Vagina (tissue), 2 donors: ENCODE results near the gene CFAP20. TPM values are rescaled to one million over a fixed set of nuclear protein-coding genes. Genes with fewer than 3 reads are reported as not detected.

ENCODE experiments used
- DNase-seq, 2 donors: peaks; one replicate each; pipeline ENCODE4 v3.0.0-alpha.2; 2017; ENCODE audit errors: extremely low spot score in 2 of 2
- H3K27ac ChIP-seq: fragments of 200-600 bp; sonication (generic); one replicate; pipeline ENCODE4 v1.5.1; 2019
- H3K27me3 ChIP-seq: fragments of 200-600 bp; sonication (generic); one replicate; pipeline ENCODE4 v1.5.1; 2019
- H3K36me3 ChIP-seq, 2 donors: fragments of 200-600 bp; sonication (generic); one replicate each; pipeline ENCODE4 v1.5.1; 2017 to 2019
- H3K4me1 ChIP-seq: fragments of 200-600 bp; sonication (generic); one replicate; pipeline ENCODE4 v1.5.1; 2019
- H3K4me3 ChIP-seq, 2 donors: fragments of 200-600 bp; sonication (generic); 1 replicate in 1 of 2; 2 replicates in 1 of 2; pipeline ENCODE4 v1.5.1; 2016 to 2019
- H3K9me3 ChIP-seq: fragments of 200-600 bp; sonication (generic); one replicate; pipeline ENCODE4 v1.5.1; 2019
- CTCF ChIP-seq, 3 experiments: fragments of 450-650 bp in 2 of 3; fragments of 200-600 bp in 1 of 3; sonication (generic) in 1 of 3; IDR thresholded peaks; one replicate each; pipeline ENCODE4 v1.5.1; 2017 to 2019; ENCODE audit warnings: antibody characterized with exemption in 3 of 3, mild to moderate bottlenecking in 2 of 3, moderate library complexity in 2 of 3
- POLR2A ChIP-seq, 2 donors: fragments of 450-650 bp; IDR thresholded peaks; one replicate each; pipeline ENCODE4 v1.6.1; 2017; ENCODE audit warnings: antibody characterized with exemption in 2 of 2, mild to moderate bottlenecking in 2 of 2, moderate library complexity in 2 of 2
- POLR2AphosphoS5 ChIP-seq, 2 donors: sonication (generic); formaldehyde crosslinking; IDR thresholded peaks; one replicate each; pipeline ENCODE4 v1.9.0; 2017; ENCODE audit warnings: antibody characterized with exemption in 2 of 2, mild to moderate bottlenecking in 2 of 2, low read depth in 1 of 2; ENCODE audit not compliant: insufficient read depth in 1 of 2
- intact Hi-C: fragments of 100-400 bp; cut with DNase I; formaldehyde crosslinking; loops from one replicate; pipeline ENCODE4 v1.15.1; 2023
- total RNA-seq: library from RNA; depleted of rRNA; stranded (reverse); fragments of >200 nt; gene quantifications from one replicate; pipeline ENCODE4 v1.2.3, GENCODE V29; 2016

Gene CFAP20
- total RNA-seq, 1 donor from 2014 or later = 72.7 TPM

DNA sequence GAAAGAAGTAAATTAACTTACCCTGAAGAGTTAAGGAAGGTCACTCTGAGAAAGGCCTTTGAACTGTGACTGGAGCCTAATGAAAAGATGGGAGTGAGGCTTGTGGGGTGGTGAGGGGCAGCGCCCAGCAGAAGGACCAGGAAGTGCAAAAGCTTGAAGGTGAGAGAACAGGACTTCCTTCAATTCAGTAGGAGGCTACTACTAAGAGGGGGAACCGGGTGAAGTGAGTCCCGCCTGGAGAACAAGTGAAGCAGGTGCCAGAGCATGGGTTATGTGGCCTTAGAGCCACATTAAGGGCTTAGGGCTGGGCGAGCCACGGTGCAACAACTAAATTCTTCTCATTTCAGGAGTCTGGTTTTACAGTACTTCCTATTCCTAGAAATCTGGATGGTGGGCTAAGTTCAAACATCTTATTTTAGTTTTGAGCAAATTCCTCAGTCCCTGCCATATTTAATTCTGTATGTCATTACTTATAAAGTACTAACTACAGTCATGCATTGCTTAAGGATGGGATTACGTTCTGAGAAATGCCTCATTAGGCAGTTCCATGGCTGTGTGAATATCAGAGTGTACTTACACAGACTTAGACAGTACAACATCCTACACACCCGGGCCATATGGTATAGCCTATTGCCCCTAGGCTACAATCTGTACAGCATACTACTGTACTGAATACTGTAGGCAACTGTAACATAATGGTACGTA is 5.1 kb downstream of the CFAP20 start:
- Histone ChIP-seq H3K9me3 (no peaks in the 10 kb centered on the region), H3K36me3 (no peaks in the 10 kb centered on the region), H3K27me3 (no peaks in the 10 kb centered on the region), H3K27ac (no peak overlapping the region), H3K4me3 (no peak overlapping the region), H3K4me1 (peaks cover 86% of the 10 kb centered on the region)
- TF ChIP-seq CTCF (IDR thresholded peaks at IDR 0.05) (no peak), POLR2AphosphoS5 (IDR thresholded peaks at IDR 0.05; ENCODE audit: insufficient read depth in 1 of 2, low read depth in 1 of 2) (no peak), POLR2A (IDR thresholded peaks at IDR 0.05) (no peak)
- intact Hi-C loops = loop anchor here (5.0 to 10.0 kb wide), 2 partner anchors 102 to 389 kb away; partner anchors contain the start of gene KATNB1
- DNase-seq = no peak

DNA sequence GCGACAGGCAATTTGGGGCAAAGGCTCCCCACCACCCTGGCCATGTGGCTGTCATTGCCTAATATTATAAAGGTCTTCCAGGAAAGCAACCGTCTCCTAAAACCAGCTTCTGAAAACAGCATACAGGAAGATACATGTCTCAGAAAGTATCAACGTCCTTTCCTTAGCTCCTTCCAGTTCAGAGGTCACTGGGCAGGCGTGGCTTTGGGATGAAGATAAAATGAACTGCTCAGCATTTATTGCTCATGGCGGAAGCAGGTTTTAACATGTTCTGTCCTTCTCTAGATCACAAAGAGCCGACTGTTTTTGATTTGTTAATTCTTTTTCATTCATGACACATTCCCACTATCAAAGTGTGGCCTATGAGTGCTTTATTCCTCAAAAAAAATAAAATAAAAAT is 8.0 kb downstream of the CFAP20 start:
- DNase-seq = no peak
- H3K4me1 ChIP-seq = peaks cover 70% of the 10 kb centered on the region
- intact Hi-C loops = loop anchor here (5.0 to 10.0 kb wide), 2 partner anchors 99 to 386 kb away; partner anchors contain the start of gene KATNB1
- H3K9me3 ChIP-seq = no peaks in the 10 kb centered on the region
- H3K27ac ChIP-seq = peak overlapping the region; percentile 34
- no peak for TF ChIP-seq POLR2AphosphoS5 (IDR thresholded peaks at IDR 0.05; ENCODE audit: insufficient read depth in 1 of 2, low read depth in 1 of 2)
- TF ChIP-seq POLR2A (IDR thresholded peaks at IDR 0.05) = no peak
- TF ChIP-seq CTCF (IDR thresholded peaks at IDR 0.05) = no peak
- H3K4me3 ChIP-seq = no peak overlapping the region
- H3K36me3 ChIP-seq = peaks cover 0 to 7% of the 10 kb centered on the region in 2 donors
- no peaks in the 10 kb centered on the region for H3K27me3 ChIP-seq

DNA sequence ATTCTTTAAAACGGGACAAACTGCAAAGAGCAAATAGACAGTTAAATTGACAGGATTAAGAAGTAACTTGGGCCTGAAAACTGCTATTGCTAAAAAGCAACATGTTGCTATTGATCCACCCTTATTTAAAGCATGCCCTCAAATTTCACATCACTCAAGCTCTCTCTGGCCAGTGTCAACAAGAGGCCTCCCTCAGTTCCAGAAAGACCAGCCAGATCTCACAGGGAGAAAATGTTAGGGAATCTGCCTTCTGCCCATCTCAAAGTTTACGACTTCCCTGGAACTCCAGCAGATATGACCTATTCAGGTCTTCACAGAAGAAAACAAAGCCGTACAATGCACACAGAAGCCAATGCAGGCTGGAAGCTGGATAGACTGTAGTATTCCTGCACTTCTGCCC is 8.9 kb downstream of the CFAP20 start:
- Histone ChIP-seq H3K4me3 (no peak overlapping the region), H3K27me3 (no peaks in the 10 kb centered on the region), H3K4me1 (peaks cover 63% of the 10 kb centered on the region), H3K27ac (no peak overlapping the region), H3K9me3 (no peaks in the 10 kb centered on the region), H3K36me3 (peaks cover 3 to 16% of the 10 kb centered on the region in 2 donors)
- intact Hi-C loops = loop anchor here (5.0 to 10.0 kb wide), 2 partner anchors 98 to 385 kb away; partner anchors contain the start of gene KATNB1
- DNase-seq = no peak
- no peak for TF ChIP-seq POLR2AphosphoS5 (IDR thresholded peaks at IDR 0.05; ENCODE audit: insufficient read depth in 1 of 2, low read depth in 1 of 2)

DNA sequence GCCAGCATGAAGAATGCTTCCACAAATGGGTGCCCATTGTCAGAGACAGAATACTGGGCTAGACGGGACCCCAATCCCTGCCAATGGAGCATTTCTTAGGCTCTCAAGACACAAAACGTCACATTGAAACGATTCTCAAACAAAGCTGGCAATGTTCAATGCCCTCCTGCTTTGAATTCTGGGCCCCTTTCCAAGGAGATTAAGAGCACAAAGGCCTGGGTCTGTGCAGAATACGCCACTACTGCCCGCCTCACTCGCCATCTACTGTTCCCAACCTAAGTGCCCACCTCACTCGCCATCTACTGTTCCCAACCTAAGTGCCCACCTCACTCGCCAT is 9.7 kb downstream of the CFAP20 start:
- Histone ChIP-seq H3K27me3 (no peaks in the 10 kb centered on the region), H3K36me3 (peaks cover 3 to 24% of the 10 kb centered on the region in 2 donors), H3K9me3 (no peaks in the 10 kb centered on the region), H3K4me3 (no peak overlapping the region), H3K27ac (no peak overlapping the region), H3K4me1 (peaks cover 56% of the 10 kb centered on the region)
- TF ChIP-seq POLR2A (IDR thresholded peaks at IDR 0.05) = no peak
- TF ChIP-seq CTCF (IDR thresholded peaks at IDR 0.05) = no peak
- TF ChIP-seq POLR2AphosphoS5 (IDR thresholded peaks at IDR 0.05; ENCODE audit: insufficient read depth in 1 of 2, low read depth in 1 of 2) = no peak
- intact Hi-C loops = no loop called here
- DNase-seq = no peak

DNA sequence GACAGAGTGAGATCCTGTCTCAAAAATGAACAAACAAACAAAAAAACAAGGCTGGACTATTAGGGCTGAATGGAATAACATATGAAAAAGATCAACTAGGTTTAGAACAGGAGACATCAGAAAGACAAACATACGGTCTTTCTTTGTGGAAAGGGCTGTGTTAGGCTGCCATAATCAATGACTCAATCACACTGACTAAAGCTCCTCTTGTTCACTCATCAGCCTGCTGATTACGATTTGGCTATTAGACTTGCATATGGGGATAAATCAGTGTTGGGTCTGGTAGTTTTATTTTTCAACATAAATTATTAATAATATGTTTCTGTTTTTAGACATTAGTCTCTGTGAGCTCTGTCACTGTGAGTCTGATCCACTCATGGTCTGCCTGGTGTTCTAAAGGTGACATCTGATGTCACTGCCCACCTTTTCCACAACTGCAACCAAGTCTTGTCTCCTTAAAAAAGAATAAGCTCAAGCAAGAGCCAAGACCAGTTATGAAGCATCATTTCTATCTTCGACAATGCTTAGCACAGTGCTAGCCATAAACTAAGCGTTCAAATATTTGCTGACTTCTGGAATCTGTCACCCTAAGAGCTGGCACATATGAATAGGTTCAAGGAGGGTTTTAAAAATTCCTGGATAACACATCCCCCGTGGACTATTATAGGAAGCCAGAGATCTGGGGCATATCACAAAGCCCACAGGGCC is 10.2 kb downstream of the CFAP20 start:
- TF ChIP-seq POLR2AphosphoS5 (IDR thresholded peaks at IDR 0.05; ENCODE audit: insufficient read depth in 1 of 2, low read depth in 1 of 2) (no peak), POLR2A (IDR thresholded peaks at IDR 0.05) (no peak), CTCF (IDR thresholded peaks at IDR 0.05) (no peak)
- DNase-seq = no peak
- H3K36me3 ChIP-seq = peaks cover 3 to 29% of the 10 kb centered on the region in 2 donors
- no peak overlapping the region for H3K27ac ChIP-seq
- intact Hi-C loops = no loop called here
- peaks cover 50% of the 10 kb centered on the region for H3K4me1 ChIP-seq
- no peaks in the 10 kb centered on the region for H3K9me3 ChIP-seq
- no peaks in the 10 kb centered on the region for H3K27me3 ChIP-seq
- no peak overlapping the region for H3K4me3 ChIP-seq
